GM19468 (cell line): ENCODE measurements around the gene CYP24A1.

Experiments
- ATAC-seq: cut with Tn5 transposase; IDR thresholded peaks from one replicate; pipeline ENCODE4 v1.9.1; 2021; ENCODE audit warnings: mild to moderate bottlenecking, moderate library complexity, moderate number of reproducible peaks; ENCODE audit not compliant: unreplicated experiment; ENCODE audit errors: extremely low read depth

The CYP24A1 gene

GRCh38 chr20:54177378-54177777 lies 3.6 kb upstream of the CYP24A1 start:
- no peak for ATAC-seq

DNA sequence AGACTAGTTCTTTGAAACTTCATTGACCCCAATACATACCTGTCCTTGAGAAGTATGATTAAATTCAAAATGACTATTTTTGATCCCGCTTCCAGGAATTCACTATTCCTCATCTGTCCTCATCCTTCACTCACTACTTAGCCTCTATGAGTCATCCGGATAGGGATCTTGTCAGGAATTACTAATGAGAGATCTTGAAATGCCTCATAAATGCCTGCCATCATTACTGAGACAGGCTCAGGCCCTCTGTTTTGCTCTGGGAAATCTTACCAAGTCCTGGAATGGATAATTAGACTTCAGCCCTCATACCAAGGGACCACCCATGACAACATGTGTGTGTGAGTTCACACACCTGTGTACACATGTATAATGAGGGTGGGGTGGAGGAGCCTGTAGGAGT lies 2.8 kb upstream of the CYP24A1 start:
- ATAC-seq, result no peak

- no peak for ATAC-seq
Measured at GRCh38 chr20:54174457-54175175, 830 bp upstream of the CYP24A1 start.

GRCh38 chr20:54172856-54173652 lies 732 bp downstream of the CYP24A1 start:
- ATAC-seq, result no peak

GRCh38 chr20:54172532-54172855 lies 1.3 kb downstream of the CYP24A1 start:
- ATAC-seq, result no peak

DNA sequence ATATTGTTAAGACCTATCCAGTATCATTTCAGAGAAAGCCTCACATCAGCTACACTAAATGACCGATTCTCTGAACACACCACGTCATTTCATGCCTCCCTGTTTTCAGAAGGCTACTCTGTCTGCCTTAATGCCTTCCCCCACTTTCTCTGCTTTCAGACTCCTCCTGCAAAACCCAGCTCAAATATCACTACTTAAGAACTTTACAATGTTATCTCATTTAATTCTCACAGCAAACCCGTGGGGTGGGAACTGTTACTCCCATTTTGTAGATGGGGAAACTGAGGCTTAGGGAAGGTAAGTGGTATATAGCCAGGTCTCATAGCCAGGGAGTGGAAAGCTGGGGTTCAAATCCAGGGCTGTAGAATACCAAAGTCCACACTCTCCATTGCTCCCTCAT lies 2.8 kb downstream of the CYP24A1 start:
- no peak for ATAC-seq

DNA sequence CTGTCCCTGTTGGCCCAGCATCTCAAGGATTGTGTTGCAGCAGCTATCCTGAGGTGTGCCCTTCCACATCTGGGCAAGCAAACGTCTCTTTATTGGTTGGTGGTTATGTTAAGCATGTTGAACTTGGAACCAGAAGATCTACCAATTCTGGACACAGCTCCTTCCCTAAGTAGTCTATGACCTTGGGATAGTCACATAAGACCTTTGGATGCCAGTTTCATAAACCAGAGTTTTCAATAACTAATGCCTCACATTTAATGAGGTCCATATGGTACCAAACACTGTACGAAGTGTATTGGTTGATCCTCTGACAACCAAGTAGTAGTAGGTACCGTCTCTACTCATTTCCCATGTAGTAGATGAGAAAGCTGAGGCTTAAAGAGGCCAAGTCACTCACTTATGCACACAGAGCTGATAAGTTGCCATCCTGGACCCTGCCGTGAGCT lies 3.7 kb downstream of the CYP24A1 start:
- no peak for ATAC-seq

DNA sequence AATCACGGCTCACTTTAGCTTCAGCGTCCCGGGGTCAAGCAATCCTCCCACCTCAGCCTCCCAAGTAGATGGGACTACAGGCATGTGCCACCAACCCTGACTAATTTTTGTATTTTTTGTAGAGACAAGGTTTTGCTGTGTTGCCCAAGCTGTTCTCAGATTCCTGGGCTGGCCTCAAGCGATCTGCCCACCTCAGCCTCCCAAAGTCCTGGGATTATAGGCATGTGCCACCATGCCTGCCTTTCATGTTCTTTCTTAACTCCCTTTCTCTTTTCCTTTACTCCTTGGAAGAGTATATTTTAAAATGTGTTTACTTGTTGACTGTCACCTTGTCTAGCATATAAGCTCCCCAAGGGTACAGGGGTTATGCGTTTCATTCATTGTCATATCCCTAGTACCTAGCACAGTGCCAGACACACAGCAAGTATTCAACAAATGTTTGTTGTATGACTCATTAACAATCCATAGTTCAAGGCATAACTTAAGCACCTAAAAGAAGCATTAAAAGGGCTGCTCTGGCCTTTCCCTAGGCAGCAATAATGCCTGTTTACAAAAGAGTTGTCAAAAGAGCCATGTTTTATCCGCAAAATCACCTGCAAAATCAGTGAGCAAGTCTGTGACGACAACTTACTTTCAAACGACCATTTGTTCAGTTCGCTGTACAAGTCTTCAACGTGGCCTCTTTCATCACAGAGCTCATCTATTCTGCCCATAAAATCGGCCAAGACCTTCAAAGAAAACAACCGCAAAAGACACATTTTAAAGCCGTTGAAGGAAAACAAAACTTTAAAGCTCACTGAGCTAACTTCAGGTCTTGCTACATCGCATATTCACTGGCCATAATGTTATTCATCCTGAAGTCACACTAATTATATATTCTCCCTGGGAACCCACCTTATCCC lies 4.6 kb downstream of the CYP24A1 start:
- no peak for ATAC-seq

GRCh38 chr20:54167909-54168872 lies 5.6 kb downstream of the CYP24A1 start:
- ATAC-seq, result no peak

DNA sequence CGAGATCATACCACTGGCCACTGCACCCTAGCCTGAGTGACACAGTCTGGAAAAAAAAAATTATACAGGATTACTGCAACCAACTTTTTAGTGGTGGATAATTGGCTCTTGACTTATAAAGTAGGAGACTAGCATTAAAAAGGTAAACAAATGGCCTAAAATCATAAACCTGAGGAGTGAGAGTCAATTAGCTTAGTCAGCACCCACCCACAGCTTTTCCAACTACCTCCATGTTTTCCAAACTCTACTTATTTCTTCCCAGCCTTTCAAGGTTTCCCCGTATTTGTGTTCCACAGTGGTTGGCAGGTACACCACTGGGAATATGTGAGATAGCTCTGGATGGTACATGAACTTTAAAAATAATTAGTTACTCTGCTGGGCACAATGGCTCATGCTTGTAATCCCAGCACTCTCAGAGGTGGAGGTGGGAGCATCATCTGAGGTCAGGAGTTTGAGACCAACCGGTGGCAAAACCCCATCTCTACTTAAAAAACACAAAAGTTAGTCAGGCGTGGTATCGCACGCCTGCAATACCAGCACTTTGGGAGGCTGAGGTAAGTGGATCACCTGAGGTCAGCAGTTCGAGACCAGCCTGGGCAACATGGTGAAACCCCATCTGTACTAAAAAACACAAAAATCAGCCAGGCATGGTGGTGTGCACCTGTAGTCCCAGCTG lies 6.7 kb downstream of the CYP24A1 start:
- ATAC-seq, result no peak

GRCh38 chr20:54165803-54166202 lies 8.0 kb downstream of the CYP24A1 start:
- ATAC-seq, result no peak

DNA sequence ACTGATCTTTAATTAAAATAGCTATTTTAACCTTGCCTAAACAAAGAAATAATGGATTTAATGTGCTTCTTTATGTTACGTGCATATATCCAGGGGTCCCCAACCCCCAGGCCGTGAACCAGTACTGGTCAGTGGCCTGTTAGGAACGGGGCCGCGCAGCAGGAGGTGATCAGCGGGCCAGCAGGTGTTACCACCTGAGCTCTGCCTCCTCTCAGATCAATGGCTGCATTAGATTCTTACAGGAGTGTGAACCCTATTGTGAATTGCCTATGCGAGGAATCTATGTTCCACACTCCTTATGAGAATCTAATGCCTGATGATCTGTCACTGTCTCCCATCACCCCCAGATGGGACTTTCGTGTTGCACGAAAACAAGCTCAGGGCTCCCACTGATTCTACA lies 8.8 kb downstream of the CYP24A1 start:
- no peak for ATAC-seq

- ATAC-seq, result no peak
Measured at GRCh38 chr20:54163402-54163801, 10.4 kb downstream of the CYP24A1 start.

GRCh38 chr20:54162378-54163009 lies 11.3 kb downstream of the CYP24A1 start:
- ATAC-seq, result no peak

- no peak for ATAC-seq
Measured at GRCh38 chr20:54161821-54162149, 12.0 kb downstream of the CYP24A1 start.

- ATAC-seq, result no peak
Measured at GRCh38 chr20:54161008-54161820, 12.6 kb downstream of the CYP24A1 start.

DNA sequence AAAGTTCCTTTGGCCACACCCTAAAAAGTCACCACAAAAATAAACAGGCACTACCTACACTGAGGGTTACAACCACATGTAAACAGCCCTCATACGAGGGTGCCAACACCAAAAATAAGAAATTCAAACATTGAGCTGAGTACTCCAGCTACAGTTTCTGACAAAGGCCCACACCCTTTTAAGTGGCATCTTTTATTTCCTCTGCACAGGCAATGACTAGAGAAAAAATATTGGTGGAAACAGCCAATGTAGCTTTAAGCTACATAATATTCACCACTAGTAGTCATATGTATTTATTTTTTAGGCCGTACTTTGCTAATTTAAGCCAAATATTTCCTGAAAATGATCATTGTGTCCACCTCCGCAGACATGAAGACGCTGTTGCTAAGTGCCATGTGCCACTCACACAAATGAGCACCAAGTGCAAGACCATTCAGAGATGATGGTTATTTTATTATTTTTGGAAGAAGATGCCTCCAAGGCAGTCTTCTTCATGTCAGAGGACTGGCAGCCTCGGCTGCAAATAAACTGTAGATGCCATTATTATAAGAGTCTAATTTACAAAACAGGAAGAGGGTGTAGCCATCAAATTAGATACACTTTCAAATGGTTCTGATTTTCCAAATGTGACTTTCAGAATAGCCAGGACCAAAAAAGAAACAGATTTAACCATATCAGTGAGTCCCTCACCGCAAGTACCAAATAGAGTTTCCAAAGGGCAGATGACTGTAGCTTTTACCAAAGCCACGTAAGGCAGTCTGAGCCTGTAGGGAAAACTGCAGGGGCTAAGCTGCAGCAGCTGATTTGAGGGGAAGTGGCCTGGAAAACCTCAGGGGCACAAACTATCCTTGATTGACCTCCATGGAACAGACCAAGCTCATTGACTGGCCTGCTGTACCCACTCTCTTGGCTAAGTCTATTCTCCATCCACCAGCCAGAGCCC lies 13.4 kb downstream of the CYP24A1 start:
- ATAC-seq, result no peak
